ENCODE results near the gene QRFP. TPM values are rescaled to one million over a fixed set of nuclear protein-coding genes. Genes with fewer than 3 reads are reported as not detected.

The QRFP gene
- total RNA-seq, 4 donors from 2014 or later = not detected

DNA sequence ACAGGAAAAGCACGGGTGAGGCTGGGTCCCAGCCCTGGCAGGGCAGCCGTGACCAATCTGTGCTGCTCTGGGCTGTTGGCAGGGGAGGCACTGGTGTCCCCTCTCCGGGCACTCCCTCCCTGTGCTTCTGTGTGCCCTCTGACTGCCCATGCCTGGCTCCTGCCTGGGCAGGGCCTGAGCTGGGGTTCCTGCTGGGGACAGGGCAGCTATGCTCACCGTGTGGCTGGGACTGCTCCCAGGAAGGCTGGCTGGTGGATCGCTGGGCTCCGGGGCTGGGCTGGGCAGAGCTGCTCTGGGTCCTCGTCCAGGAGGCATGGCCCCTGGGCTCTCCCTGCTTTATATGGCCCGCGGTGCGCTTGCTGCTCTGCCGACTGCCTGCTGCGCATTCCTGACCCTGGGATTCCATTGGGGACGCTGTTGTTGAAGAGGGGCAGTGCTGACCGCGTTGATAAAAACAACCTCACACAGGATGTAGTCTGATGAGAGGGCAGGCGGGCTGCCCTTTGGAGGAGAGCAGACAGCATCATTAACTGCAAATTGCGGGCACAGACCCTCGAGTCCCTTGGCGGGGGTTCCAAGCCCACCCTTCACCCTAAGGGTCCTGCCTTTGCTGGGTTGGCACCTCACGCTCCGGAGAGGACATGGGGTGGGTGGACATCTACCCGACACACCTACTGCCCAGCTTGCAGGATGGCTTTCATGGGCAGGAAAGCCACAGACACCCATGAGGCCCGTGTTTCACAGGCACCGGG is 955 bp downstream of the QRFP start:
- WGBS = 55% methylated on average over 4 of the region's 24 CpGs
- no peak for DNase-seq (ENCODE audit: extremely low spot score)
- Histone ChIP-seq H3K4me3 (no peak overlapping the region), H3K27me3 (peaks cover 0 to 33% (median 3%) of the 10 kb centered on the region in 4 donors), H3K4me1 (peaks cover 13 to 55% (median 37%) of the 10 kb centered on the region in 4 donors), H3K27ac (replicated peaks in 1 of 4) (no peak overlapping the region), H3K36me3 (peaks cover 14 to 30% (median 27%) of the 10 kb centered on the region in 4 donors), H3K9me3 (no peaks in the 10 kb centered on the region)
- intact Hi-C loops (cut with DNase I) = loop anchor here (10.0 kb wide), 1 partner anchor 149 kb away; no protein-coding TSS in a partner anchor
- TF ChIP-seq POLR2AphosphoS5 (IDR thresholded peaks at IDR 0.05) (no peak), POLR2A (IDR thresholded peaks at IDR 0.05; ENCODE audit: low read depth) (no peak), EP300 (IDR thresholded peaks at IDR 0.05) (no peak)
- TF ChIP-seq, protein P1, sequence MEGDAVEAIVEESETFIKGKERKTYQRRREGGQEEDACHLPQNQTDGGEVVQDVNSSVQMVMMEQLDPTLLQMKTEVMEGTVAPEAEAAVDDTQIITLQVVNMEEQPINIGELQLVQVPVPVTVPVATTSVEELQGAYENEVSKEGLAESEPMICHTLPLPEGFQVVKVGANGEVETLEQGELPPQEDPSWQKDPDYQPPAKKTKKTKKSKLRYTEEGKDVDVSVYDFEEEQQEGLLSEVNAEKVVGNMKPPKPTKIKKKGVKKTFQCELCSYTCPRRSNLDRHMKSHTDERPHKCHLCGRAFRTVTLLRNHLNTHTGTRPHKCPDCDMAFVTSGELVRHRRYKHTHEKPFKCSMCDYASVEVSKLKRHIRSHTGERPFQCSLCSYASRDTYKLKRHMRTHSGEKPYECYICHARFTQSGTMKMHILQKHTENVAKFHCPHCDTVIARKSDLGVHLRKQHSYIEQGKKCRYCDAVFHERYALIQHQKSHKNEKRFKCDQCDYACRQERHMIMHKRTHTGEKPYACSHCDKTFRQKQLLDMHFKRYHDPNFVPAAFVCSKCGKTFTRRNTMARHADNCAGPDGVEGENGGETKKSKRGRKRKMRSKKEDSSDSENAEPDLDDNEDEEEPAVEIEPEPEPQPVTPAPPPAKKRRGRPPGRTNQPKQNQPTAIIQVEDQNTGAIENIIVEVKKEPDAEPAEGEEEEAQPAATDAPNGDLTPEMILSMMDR (IDR thresholded peaks at IDR 0.05) = no peak

DNA sequence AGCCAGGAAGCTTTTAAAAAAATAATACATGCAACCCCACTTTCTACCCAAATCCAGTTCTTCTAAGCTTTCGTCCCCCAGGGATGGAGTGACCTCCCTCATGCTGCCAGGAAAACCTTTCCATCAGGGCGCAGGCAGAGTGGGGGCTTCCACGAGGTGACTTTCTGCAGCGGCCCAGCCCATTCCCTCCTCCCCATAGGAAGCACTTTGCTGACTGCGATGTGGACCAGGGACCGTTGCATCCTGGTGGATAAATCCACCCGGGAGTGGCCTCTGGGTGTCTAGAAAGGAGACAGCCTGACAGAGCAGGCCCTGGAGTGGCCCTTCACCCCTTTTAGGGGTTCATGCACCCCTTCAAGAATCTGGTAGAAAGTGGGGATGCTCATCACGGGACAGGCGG is 1.6 kb downstream of the QRFP start:
- H3K4me3 ChIP-seq = no peak overlapping the region
- H3K36me3 ChIP-seq = peaks cover 20 to 36% (median 33%) of the 10 kb centered on the region in 4 donors
- peaks cover 13 to 59% (median 37%) of the 10 kb centered on the region in 4 donors for H3K4me1 ChIP-seq
- TF ChIP-seq POLR2A (IDR thresholded peaks at IDR 0.05; ENCODE audit: low read depth) (no peak), EP300 (IDR thresholded peaks at IDR 0.05) (no peak), POLR2AphosphoS5 (IDR thresholded peaks at IDR 0.05) (no peak)
- TF ChIP-seq, protein P1 (IDR thresholded peaks at IDR 0.05) = no peak
- 66% methylated on average over 7 of the region's 9 CpGs for WGBS
- DNase-seq (ENCODE audit: extremely low spot score) = no peak
- H3K9me3 ChIP-seq = no peaks in the 10 kb centered on the region
- peak overlapping the region in 1 of 4 donors; percentile 56 for H3K27ac ChIP-seq (replicated peaks in 1 of 4)
- peaks cover 0 to 27% (median 2%) of the 10 kb centered on the region in 4 donors for H3K27me3 ChIP-seq
- intact Hi-C loops (cut with DNase I) = loop anchor here (10.0 kb wide), 1 partner anchor 150 kb away; no protein-coding TSS in a partner anchor

DNA sequence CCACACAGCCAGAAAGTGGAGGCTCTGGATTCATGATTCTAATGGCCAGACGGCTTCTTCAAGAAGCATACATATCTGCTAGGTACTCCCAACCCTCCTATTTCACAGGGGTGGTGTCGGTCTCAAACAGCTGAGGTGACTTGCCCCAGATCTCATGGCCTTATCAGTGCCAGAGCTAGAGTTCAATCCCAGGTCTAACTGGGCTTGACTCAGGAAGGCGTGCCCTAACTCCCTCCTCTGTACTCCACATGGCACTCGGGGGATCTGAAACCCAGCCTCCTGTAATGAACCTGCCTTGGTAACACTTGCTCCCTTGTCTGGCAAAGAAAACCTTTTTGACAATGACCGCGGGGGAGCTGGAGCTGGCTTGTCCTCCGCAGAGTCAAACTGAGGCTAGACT is 2.1 kb downstream of the QRFP start:
- intact Hi-C loops (cut with DNase I) = loop anchor here (10.0 kb wide), 1 partner anchor 150 kb away; no protein-coding TSS in a partner anchor
- H3K27ac ChIP-seq (replicated peaks in 1 of 4) = peak overlapping the region in 3 of 4 donors; percentile 15 to 56 (median 43)
- peaks cover 22 to 41% (median 38%) of the 10 kb centered on the region in 4 donors for H3K36me3 ChIP-seq
- DNase-seq (ENCODE audit: extremely low spot score) = no peak
- H3K4me3 ChIP-seq = no peak overlapping the region
- peaks cover 0 to 22% (median 2%) of the 10 kb centered on the region in 4 donors for H3K27me3 ChIP-seq
- TF ChIP-seq EP300 (IDR thresholded peaks at IDR 0.05) (no peak), POLR2A (IDR thresholded peaks at IDR 0.05; ENCODE audit: low read depth) (no peak), POLR2AphosphoS5 (IDR thresholded peaks at IDR 0.05) (no peak)
- TF ChIP-seq, protein P1 (IDR thresholded peaks at IDR 0.05) = no peak
- H3K4me1 ChIP-seq = peaks cover 13 to 57% (median 37%) of the 10 kb centered on the region in 4 donors
- H3K9me3 ChIP-seq = no peaks in the 10 kb centered on the region
- 87% methylated on average over 7 of the region's 7 CpGs for WGBS

DNA sequence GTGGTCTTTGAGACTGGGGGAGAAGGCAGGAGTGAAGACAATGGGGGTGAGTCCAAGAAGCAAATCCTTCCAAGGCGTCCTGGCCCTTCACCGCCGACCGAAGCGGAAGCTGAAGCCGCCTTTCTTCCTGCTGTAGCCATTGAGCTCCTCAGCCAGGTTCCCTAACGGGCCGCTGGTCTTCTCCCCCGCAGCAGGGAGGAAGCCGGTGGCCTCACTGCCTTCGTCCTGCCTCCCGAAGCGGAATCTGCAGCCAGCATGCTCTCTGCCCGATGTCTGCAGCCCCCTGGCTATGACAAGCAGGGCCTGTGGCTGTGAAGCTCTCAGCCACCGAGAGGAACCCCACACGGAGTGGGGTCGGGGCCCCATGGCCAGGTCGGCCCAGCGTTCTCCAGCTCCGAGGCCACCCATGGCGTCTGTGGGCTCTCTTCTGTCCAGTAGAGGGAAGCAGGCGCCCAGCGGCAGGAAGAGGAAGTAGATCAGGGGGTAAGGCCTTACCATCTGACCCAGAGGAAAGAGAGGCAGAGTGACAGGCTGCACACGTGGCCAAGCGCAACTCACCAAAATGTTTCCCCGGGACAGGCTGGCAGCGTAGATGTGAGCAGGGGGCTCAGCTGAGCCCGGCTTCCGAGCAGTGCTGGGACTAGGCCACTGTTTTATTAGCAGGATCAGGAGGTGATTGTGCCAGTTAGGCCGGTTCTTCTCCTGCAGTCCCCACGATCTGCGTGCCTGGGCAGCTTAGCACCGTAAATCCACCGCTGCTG is 3.1 kb downstream of the QRFP start:
- H3K4me3 ChIP-seq = no peak overlapping the region
- intact Hi-C loops (cut with DNase I) = loop anchor here (10.0 kb wide), 1 partner anchor 151 kb away; no protein-coding TSS in a partner anchor
- TF ChIP-seq EP300 (IDR thresholded peaks at IDR 0.05) = no peak
- TF ChIP-seq, protein P1 (IDR thresholded peaks at IDR 0.05) = peak; percentile 26 to 46 (median 30)
- TF ChIP-seq POLR2A (IDR thresholded peaks at IDR 0.05; ENCODE audit: low read depth) = no peak
- TF ChIP-seq POLR2AphosphoS5 (IDR thresholded peaks at IDR 0.05) = peak; percentile 9 to 16
- no peaks in the 10 kb centered on the region for H3K9me3 ChIP-seq
- peaks cover 29 to 51% (median 48%) of the 10 kb centered on the region in 4 donors for H3K36me3 ChIP-seq
- peaks cover 13 to 52% (median 37%) of the 10 kb centered on the region in 4 donors for H3K4me1 ChIP-seq
- 71% methylated on average over 21 of the region's 34 CpGs for WGBS
- peak overlapping the region; percentile 15 to 56 (median 38) for H3K27ac ChIP-seq (replicated peaks in 1 of 4)
- DNase-seq (ENCODE audit: extremely low spot score) = no peak
- H3K27me3 ChIP-seq = peaks cover 0 to 15% (median 2%) of the 10 kb centered on the region in 4 donors

Data from esophagus muscularis mucosa (tissue), 4 donors.